HG03520 (cell line): Measurements from ENCODE around the gene INPP5A.

Experiments
- ATAC-seq: cut with Tn5 transposase; IDR thresholded peaks from one replicate; pipeline ENCODE4 v1.9.1; 2021; ENCODE audit warnings: mild to moderate bottlenecking, moderate library complexity; ENCODE audit not compliant: unreplicated experiment

INPP5A gene

GRCh38 chr10:132748135-132748534 is 210.5 kb downstream of the INPP5A start:
- no peak for ATAC-seq

- ATAC-seq = no peak
Observed at GRCh38 chr10:132748545-132749370, 211.2 kb downstream of the INPP5A start.

- no peak for ATAC-seq
Observed at GRCh38 chr10:132749371-132749795, 211.8 kb downstream of the INPP5A start.

- no peak for ATAC-seq
Observed at GRCh38 chr10:132750936-132751335, 213.3 kb downstream of the INPP5A start.

GRCh38 chr10:132752378-132752777 is 214.8 kb downstream of the INPP5A start:
- ATAC-seq = no peak

- ATAC-seq = no peak
Observed at GRCh38 chr10:132752961-132753360, 215.4 kb downstream of the INPP5A start.

- ATAC-seq = no peak
Observed at GRCh38 chr10:132753596-132753995, 216.0 kb downstream of the INPP5A start.

- no peak for ATAC-seq
Observed at GRCh38 chr10:132754071-132754470, 216.5 kb downstream of the INPP5A start.

- ATAC-seq = no peak
Observed at GRCh38 chr10:132755166-132755711, 217.7 kb downstream of the INPP5A start.

- ATAC-seq = no peak
Observed at GRCh38 chr10:132756591-132756990, 219.0 kb downstream of the INPP5A start.

GRCh38 chr10:132757171-132757570 is 219.6 kb downstream of the INPP5A start:
- ATAC-seq = no peak

GRCh38 chr10:132758865-132759264 is 221.3 kb downstream of the INPP5A start:
- no peak for ATAC-seq

GRCh38 chr10:132761395-132762060 is 223.9 kb downstream of the INPP5A start:
- no peak for ATAC-seq

GRCh38 chr10:132762267-132762666 is 224.7 kb downstream of the INPP5A start:
- ATAC-seq = no peak

GRCh38 chr10:132763545-132763944 is 226.0 kb downstream of the INPP5A start:
- no peak for ATAC-seq

- ATAC-seq = no peak
Observed at GRCh38 chr10:132764108-132764507, 226.5 kb downstream of the INPP5A start.

- no peak for ATAC-seq
Observed at GRCh38 chr10:132765435-132765834, 227.8 kb downstream of the INPP5A start.

- no peak for ATAC-seq
Observed at GRCh38 chr10:132766291-132766690, 228.7 kb downstream of the INPP5A start.

- ATAC-seq = no peak
Observed at GRCh38 chr10:132768346-132769248, 231.0 kb downstream of the INPP5A start.

- ATAC-seq = no peak
Observed at GRCh38 chr10:132770061-132771021, 232.8 kb downstream of the INPP5A start.
